Measurements from ENCODE around the gene TMEM219.
A peak's percentile ranks its signal among the peaks of the same experiment; 100 is the strongest.

Gene TMEM219

GRCh38 chr16:29972992-29973383 is 11.1 kb downstream of the TMEM219 start (continued):
- TF ChIP-seq ZNF16 (tag by site-specific recombination; IDR thresholded peaks at IDR 0.05; ENCODE audit: low read depth), result no peak
- no peak for TF ChIP-seq ZNF175 (tag by site-specific recombination; IDR thresholded peaks at IDR 0.05)
- no peak; the same call in 1 of the 2 replicates for TF ChIP-seq ZBTB21 (tag by site-specific recombination; IDR thresholded peaks at IDR 0.05)
- TF ChIP-seq ZNF169 (tag by site-specific recombination; IDR thresholded peaks at IDR 0.05), result no peak; the same call in 1 of the 2 replicates
- TF ChIP-seq ZNF610 (tag by site-specific recombination; IDR thresholded peaks at IDR 0.05; ENCODE audit: borderline replicate concordance), result no peak
- 0 out of 2 replicates have a peak, but pooled peaks have one; percentile 15 for TF ChIP-seq ZNF354C (tag by site-specific recombination; IDR thresholded peaks at IDR 0.05; ENCODE audit: borderline replicate concordance, low read depth)
- no peak for TF ChIP-seq ZSCAN23 (tag by site-specific recombination; IDR thresholded peaks at IDR 0.05)
- TF ChIP-seq ZNF518A (tag by site-specific recombination; conservative IDR thresholded peaks at IDR 0.05; ENCODE audit: low read depth), result peak; percentile 52
- TF ChIP-seq ZNF19 (tag by site-specific recombination; IDR thresholded peaks at IDR 0.05; ENCODE audit: low read depth), result no peak
- TF ChIP-seq ZNF138 (tag by site-specific recombination; IDR thresholded peaks at IDR 0.05; ENCODE audit: borderline replicate concordance), result no peak
- no peak for TF ChIP-seq ZNF148 (tag by site-specific recombination; IDR thresholded peaks at IDR 0.05; ENCODE audit: borderline replicate concordance)
- no peak for TF ChIP-seq ZNF571 (tag by site-specific recombination; IDR thresholded peaks at IDR 0.05)
- TF ChIP-seq ZNF830 (tag by site-specific recombination; IDR thresholded peaks at IDR 0.05; ENCODE audit: low read depth), result no peak
- no peak for TF ChIP-seq ATF2 (tag by site-specific recombination; IDR thresholded peaks at IDR 0.05; ENCODE audit: low read depth)
- TF ChIP-seq ZNF24 (tag by site-specific recombination; IDR thresholded peaks at IDR 0.05), result 0 out of 2 replicates have a peak, but pooled peaks have one; percentile 52
- no peak for TF ChIP-seq PATZ1 (tag by site-specific recombination; IDR thresholded peaks at IDR 0.05)
- no peak for TF ChIP-seq RBAK (tag by site-specific recombination; IDR thresholded peaks at IDR 0.05)
- TF ChIP-seq ZNF624 (tag by site-specific recombination; IDR thresholded peaks at IDR 0.05), result no peak
- 0 out of 2 replicates have a peak, but pooled peaks have one; percentile 10 for TF ChIP-seq SP7 (tag by site-specific recombination; IDR thresholded peaks at IDR 0.05)
- no peak for TF ChIP-seq ZNF248 (tag by site-specific recombination; IDR thresholded peaks at IDR 0.05)
- TF ChIP-seq ZNF302 (tag by site-specific recombination; IDR thresholded peaks at IDR 0.05; ENCODE audit: low read depth), result peak; percentile 20; the same call in 1 of the 2 replicates
- no peak for TF ChIP-seq ZNF223 (tag by site-specific recombination; IDR thresholded peaks at IDR 0.05)
- TF ChIP-seq ZNF324 (tag by site-specific recombination; IDR thresholded peaks at IDR 0.05), result 0 out of 2 replicates have a peak, but pooled peaks have one; percentile 71
- no peak for TF ChIP-seq ZNF132 (tag by site-specific recombination; IDR thresholded peaks at IDR 0.05; ENCODE audit: borderline replicate concordance)
- no peak for TF ChIP-seq PRDM1 (tag by site-specific recombination; IDR thresholded peaks at IDR 0.05)
- no peak for TF ChIP-seq ZFP41 (tag by site-specific recombination; IDR thresholded peaks at IDR 0.05; ENCODE audit: borderline replicate concordance)
- no peak for TF ChIP-seq ZNF335 (tag by site-specific recombination; conservative IDR thresholded peaks at IDR 0.05)
- TF ChIP-seq ZIC2 (tag by site-specific recombination; IDR thresholded peaks at IDR 0.05), result no peak
- TF ChIP-seq ZNF692 (tag by site-specific recombination; IDR thresholded peaks at IDR 0.05), result 0 out of 2 replicates have a peak, but pooled peaks have one; percentile 88

Data from HEK293 (cell line).